Measurements from ENCODE around the gene HACD2.

Gene HACD2

GRCh38 chr3:123449102-123449996 is 135.5 kb downstream of the HACD2 start:
- in situ Hi-C loops (cut with MboI; ENCODE audit: low sequenced_read_pairs): no loop called here

GRCh38 chr3:123448536-123449101 is 136.2 kb downstream of the HACD2 start, which contains the start of gene ADCY5:
Gene ADCY5, minus strand, starts transcription at chr3:123449090. Its CDS starts 545 bp downstream, at chr3:123448545.
- in situ Hi-C loops (cut with MboI; ENCODE audit: low sequenced_read_pairs): no loop called here

DNA sequence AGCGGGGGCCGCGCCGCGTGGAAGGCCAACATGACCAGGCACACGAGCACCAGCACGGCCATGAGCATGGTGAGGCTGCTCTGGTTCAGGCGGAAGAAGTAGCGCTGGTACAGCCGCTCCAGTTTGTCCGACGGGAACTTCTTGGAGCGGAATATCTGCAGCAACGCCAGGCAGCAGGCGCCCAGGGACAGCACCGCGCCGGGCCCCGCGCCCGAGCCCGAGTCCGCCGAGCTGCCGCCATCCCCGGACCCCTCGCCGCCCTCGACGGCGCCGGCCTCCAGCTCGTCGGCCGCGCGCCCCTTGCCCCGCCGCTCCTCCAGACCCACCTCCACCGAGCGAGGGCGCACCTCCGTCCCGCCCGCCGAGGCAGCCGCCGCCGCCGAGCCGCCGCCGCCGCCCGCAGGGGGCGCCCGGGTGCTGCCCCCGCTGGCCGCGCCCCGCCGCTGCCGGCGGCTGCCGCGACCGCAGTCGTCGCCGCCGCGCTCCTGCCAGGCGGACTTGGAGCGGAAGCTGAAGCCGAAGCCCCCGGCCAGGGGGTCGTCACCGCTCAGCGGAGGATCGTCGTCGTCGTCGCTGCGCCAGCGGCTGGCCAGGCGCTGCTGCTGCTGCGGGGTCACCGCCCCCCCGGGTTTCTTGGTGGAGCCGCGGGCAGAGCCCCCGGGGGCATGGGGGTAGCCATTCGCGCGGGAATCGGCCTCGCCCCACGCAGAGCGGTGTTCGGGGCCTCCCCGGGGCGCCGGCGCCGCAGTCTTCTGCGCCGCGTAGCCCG is 136.9 kb downstream of the HACD2 start:
- in situ Hi-C loops (cut with MboI; ENCODE audit: low sequenced_read_pairs): no loop called here

DNA sequence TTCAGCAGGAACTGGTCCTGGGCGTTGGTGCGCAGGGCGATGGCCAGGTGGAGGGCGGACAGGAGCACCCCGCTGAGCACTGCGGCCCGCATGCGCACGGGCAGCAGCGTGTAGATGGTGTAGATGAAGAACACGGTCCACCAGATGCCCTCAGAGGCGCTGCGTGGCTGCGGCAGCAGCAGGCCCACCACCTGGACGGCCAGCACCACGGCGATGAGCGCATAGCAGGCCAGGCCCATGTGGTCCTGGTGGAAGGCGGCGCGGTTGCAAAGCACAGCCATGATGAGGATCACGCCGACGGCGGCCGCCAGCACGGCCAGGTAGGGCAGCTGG is 137.5 kb downstream of the HACD2 start:
- in situ Hi-C loops (cut with MboI; ENCODE audit: low sequenced_read_pairs): no loop called here

DNA sequence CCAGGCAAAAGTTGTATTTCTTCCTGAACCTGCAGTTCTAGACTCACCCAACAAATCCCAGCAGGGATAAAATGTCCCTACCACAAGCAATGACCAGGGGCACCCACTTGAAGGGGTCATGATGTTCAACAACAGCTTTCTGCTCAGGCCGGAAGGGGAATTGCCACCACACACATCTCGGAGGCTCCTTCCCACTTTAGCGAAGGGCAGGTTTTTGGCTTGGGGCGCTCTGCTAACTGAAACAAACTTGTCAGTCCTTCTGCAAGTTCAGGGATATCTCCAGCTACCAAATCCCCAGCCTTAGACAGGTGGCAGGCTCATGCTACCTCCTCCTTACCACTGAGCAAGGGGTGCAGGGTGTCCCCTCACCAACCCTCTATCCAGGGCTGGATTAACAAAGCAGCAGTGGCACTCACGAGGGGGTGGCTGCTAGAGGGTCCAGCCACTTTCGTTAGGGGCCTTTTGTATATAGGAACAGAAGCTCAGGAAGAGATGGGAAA is 138.2 kb downstream of the HACD2 start:
- in situ Hi-C loops (cut with MboI; ENCODE audit: low sequenced_read_pairs): no loop called here

- in situ Hi-C loops (cut with MboI; ENCODE audit: low sequenced_read_pairs): no loop called here
These were observed 138.6 kb downstream of the HACD2 start for GRCh38 chr3:123446210-123446609.

DNA sequence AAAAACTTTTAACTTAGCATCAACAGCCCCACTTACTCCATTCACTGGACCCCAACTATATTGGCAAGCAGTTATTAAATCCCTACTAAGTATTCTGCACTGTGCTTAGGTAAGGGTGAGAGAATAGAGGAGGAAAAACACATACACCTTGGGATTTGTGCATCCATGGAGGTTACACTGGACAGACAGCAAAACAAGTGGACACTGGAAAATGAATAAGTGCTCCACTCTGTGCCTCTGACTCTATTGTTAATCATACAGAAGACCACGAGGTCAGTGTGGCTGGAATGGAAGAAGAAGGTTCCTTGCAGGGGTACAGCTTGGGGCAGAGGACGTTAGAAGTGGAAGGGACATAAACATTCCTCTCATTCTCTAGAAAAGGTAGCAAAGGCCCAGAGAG is 139.2 kb downstream of the HACD2 start:
- in situ Hi-C loops (cut with MboI; ENCODE audit: low sequenced_read_pairs): no loop called here

DNA sequence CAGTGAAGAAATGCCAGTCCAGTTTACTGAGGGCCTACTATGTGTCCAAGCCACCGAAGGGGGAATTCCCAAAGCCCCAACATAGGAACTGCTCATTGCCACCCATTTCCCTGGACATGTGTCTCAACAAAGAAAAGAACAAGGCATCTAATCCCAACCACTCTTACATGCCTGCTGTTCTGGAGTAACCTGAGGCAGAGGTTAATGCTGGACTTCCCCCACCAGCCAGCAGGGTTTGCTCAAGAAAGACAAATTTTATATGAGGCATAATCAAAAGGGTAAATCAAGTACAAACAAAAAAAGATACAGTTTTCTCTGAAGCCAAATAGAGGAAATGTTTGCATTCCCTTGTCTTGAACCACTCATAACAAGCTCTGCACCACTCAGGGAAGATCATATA is 140.1 kb downstream of the HACD2 start:
- in situ Hi-C loops (cut with MboI; ENCODE audit: low sequenced_read_pairs): no loop called here

DNA sequence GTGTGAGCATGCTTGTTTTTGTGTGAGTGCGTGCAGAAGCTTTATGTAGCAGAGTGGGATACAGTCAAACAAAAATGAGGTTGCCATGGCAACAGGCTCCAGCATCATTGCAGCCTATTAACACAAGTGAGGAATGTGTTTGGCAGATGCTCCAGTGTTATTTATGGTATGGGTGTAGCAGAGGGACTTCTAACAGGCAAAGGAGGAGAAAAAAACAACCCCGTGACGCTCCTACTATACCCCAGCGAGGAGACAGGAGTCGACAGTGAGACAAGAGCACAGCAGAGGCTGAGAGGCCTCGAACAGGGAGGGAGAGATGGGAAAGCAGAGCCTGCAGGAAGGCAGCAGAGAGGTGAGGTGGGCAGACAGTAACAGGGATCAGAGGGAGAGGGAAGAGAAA is 140.8 kb downstream of the HACD2 start:
- in situ Hi-C loops (cut with MboI; ENCODE audit: low sequenced_read_pairs): no loop called here

- in situ Hi-C loops (cut with MboI; ENCODE audit: low sequenced_read_pairs): no loop called here
These were observed 141.9 kb downstream of the HACD2 start for GRCh38 chr3:123442908-123443307.

DNA sequence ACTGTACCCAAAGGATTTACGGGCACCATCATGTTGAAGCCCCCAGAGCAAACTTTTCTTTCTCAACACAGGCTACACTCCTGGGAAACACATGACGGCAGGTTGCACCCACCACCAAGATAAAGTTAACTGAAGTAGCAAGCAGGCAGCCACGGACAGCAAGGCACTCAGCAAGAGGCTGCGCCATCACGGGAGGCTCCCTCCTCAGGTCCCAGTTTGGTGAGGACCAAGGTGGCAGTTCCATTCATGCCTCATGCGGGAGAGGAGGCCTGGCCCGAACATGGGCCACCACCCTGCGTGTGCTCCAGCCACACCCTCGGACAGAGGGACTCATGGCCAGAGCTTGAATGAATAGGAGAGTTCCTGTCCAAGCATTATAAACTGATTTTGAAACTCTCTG is 142.7 kb downstream of the HACD2 start:
- in situ Hi-C loops (cut with MboI; ENCODE audit: low sequenced_read_pairs): no loop called here
